Osteocyte (in vitro differentiated cells): ENCODE measurements around the gene COX6A1. TPM values are rescaled to one million over a fixed set of nuclear protein-coding genes. Genes with fewer than 3 reads are reported as not detected.

Source experiments
- DNase-seq: peaks from one replicate; pipeline ENCODE4 v3.0.0; 2021; ENCODE audit warnings: mixed read lengths; ENCODE audit not compliant: unreplicated experiment; ENCODE audit errors: extremely low spot score
- H3K27ac Mint-ChIP-seq: one replicate; pipeline ENCODE4 v1.8.0; 2021; ENCODE audit warnings: mild to moderate bottlenecking, mixed read lengths; ENCODE audit not compliant: unreplicated experiment
- H3K27me3 Mint-ChIP-seq: one replicate; pipeline ENCODE4 v1.8.0; 2021; ENCODE audit warnings: mixed read lengths; ENCODE audit not compliant: unreplicated experiment
- H3K36me3 Mint-ChIP-seq: one replicate; pipeline ENCODE4 v1.8.0; 2021; ENCODE audit warnings: mixed read lengths; ENCODE audit not compliant: unreplicated experiment
- H3K4me1 Mint-ChIP-seq: one replicate; pipeline ENCODE4 v1.8.0; 2021; ENCODE audit warnings: mixed read lengths; ENCODE audit not compliant: unreplicated experiment
- H3K4me3 Mint-ChIP-seq: one replicate; pipeline ENCODE4 v1.8.0; 2021; ENCODE audit warnings: mild to moderate bottlenecking, moderate library complexity, mixed read lengths; ENCODE audit not compliant: unreplicated experiment
- H3K9me3 Mint-ChIP-seq: one replicate; pipeline ENCODE4 v1.8.0; 2021; ENCODE audit warnings: mixed read lengths; ENCODE audit not compliant: unreplicated experiment
- CTCF ChIP-seq: fragments of 200-600 bp; sonication (generic); IDR thresholded peaks from 2 replicates; pipeline ENCODE4 v1.5.0; 2021; ENCODE audit warnings: antibody characterized with exemption, mild to moderate bottlenecking, moderate library complexity
- long read RNA-seq: library from polyadenylated mRNA; unstranded; transcript quantifications from one replicate; pipeline ENCODE4 v2.0.0, GENCODE V29; 2021
- total RNA-seq: library from RNA; stranded (reverse); gene quantifications from 2 replicates; pipeline ENCODE4 v1.2.1, GENCODE V29; 2021

The COX6A1 gene
- total RNA-seq = 299 and 307 TPM in 2 replicates
- long read RNA-seq, transcript COX6A1-201 (3 exons, 572 nt) = major isoform, 52 of 55 reads
- long read RNA-seq, partial matches to known transcripts = 0 of 55 reads
- long read RNA-seq, other reads (novel, unspliced or antisense) = 0 of 55 reads

GRCh38 chr12:120437735-120438494 is at the start of gene COX6A1:
TSS of gene COX6A1 (plus strand) at chr12:120438113. CDS start at chr12:120438127, 14 bp downstream.
- Mint-ChIP-seq H3K4me3 (peak within 1 kb of the TSS; percentile 91), H3K4me1 (peaks cover 22% of the 10 kb centered on the region), H3K36me3 (peaks cover 2% of the 10 kb centered on the region), H3K9me3 (no peaks in the 10 kb centered on the region), H3K27me3 (no peaks in the 10 kb centered on the region), H3K27ac (peak within 1 kb of the TSS; percentile 84)
- no peak for TF ChIP-seq CTCF
- peak; percentile 97 for DNase-seq

GRCh38 chr12:120388691-120389481 is 49.0 kb upstream of the COX6A1 start:
- DNase-seq = no peak
- H3K27ac Mint-ChIP-seq = no peak overlapping the region
- peaks cover 2% of the 10 kb centered on the region for H3K4me1 Mint-ChIP-seq
- TF ChIP-seq CTCF = no peak
- no peak overlapping the region for H3K4me3 Mint-ChIP-seq
- peaks cover 37% of the 10 kb centered on the region for H3K27me3 Mint-ChIP-seq
- no peaks in the 10 kb centered on the region for H3K9me3 Mint-ChIP-seq
- H3K36me3 Mint-ChIP-seq = no peaks in the 10 kb centered on the region

DNA sequence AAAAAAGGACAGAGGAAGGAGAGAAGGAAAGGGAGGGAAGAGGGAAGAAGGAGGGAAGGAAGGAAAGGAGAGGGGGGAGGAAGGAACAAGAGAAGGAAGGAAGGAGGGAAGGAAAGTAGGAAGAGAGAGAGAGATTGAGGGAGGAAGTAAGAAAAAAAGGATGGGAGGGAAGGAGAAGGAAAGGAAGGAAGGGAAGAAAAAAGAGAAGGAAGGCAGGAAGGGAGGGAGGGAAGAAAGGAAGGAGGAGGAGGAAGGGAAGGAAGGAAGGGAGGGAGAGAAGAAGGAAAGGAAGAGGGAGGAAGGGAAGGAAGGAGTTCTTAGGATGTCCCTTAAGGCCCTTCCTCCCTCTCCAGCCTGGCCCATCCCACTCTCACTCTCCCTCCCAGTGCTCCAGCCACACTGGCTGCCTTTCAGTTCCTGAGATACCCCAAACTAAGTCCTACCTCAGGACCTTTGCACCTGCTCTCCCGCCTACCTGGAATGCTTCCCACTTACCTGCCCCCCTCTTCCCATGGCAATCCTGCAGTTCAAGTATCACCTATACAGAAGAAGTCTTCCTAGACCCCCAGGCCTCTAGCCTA is 47.3 kb upstream of the COX6A1 start:
- H3K27me3 Mint-ChIP-seq = peaks cover 46% of the 10 kb centered on the region
- H3K9me3 Mint-ChIP-seq = no peaks in the 10 kb centered on the region
- no peaks in the 10 kb centered on the region for H3K36me3 Mint-ChIP-seq
- no peak overlapping the region for H3K27ac Mint-ChIP-seq
- DNase-seq = no peak
- peaks cover 2% of the 10 kb centered on the region for H3K4me1 Mint-ChIP-seq
- TF ChIP-seq CTCF = no peak
- no peak overlapping the region for H3K4me3 Mint-ChIP-seq

DNA sequence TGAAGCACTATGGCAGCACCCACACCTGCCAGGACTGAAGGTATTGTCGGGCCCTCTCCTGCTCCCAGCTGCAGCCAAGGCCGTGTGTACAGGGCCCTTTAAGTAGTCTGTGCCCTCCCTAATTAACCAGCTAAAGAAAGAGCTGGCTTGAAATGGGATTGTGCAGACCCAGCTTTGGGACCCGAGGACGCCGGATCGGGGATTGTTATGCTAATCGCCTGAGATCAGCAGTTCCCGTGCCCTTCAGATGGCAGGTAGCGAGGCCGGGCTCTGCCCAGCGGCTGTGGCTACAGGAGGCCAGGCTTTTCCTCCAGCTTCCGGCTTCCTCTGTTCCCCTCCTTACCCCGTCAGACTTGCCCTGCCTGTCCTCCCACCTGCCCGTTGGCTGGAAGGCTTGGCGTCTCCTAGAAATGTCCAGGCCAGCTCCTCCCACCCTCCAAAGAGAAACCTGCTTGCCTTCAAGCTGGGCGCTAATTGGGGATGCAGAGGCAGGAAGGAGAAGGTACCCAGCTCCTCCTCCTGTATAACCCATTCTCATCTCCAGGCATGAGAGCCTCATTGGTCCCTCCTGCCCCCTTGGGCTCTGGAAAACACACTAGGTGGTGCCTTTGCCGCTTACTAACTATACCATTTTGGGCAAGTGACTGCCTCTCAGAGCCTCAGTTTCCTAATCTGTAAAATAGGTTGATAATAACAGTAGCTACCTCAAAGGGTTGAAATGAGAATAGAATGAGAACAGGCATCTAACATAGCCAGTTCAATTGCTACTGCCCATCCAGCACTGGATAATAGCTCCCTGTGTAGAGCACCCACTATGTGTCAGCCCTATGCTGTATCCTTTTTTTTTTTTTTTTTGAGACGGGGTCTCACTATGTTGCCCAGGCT is 43.2 kb upstream of the COX6A1 start:
- H3K27me3 Mint-ChIP-seq = peaks cover 27% of the 10 kb centered on the region
- no peak overlapping the region for H3K4me3 Mint-ChIP-seq
- no peak overlapping the region for H3K27ac Mint-ChIP-seq
- no peak for TF ChIP-seq CTCF
- DNase-seq = no peak
- no peaks in the 10 kb centered on the region for H3K36me3 Mint-ChIP-seq
- H3K4me1 Mint-ChIP-seq = peaks cover 2% of the 10 kb centered on the region
- H3K9me3 Mint-ChIP-seq = no peaks in the 10 kb centered on the region
